ENCODE measurements around the gene RNASE3.
"Not testable (repeated sequence)": the region's sequence is repeated elsewhere in the genome, so short reads cannot be mapped to it uniquely, and the experiment has no call there.

The RNASE3 gene

DNA sequence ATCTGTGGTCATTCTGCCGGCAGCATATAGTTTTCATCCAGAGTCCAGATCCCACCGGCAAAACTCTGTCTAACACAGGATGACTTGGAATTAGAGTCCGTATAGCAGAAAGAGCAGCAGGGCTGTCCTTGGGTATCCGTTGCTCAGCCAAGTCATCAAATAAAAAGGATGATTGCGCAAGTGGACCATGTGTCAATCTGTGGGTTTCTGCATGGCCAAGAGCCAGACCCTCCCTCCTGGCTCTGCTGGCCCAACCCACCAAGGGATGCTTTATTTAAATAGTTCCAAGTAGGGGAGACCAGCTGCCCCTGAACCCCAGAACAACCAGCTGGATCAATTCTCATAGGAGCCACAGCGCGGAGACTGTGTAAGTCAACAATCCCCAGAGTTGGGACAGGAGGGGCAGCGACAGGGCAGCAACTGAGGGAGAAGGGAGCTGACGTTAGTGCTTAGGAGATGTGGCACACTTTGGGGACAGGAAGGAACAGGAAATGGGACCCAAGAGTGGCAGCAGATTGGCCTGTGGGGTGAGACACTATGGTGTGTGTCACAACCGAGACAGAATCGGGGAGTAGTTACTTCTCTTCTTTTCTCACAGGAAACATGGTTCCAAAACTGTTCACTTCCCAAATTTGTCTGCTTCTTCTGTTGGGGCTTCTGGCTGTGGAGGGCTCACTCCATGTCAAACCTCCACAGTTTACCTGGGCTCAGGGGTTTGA, 28.0 kb downstream of the RNASE3 start:
- DNase-seq: not testable (repeated sequence)

DNA sequence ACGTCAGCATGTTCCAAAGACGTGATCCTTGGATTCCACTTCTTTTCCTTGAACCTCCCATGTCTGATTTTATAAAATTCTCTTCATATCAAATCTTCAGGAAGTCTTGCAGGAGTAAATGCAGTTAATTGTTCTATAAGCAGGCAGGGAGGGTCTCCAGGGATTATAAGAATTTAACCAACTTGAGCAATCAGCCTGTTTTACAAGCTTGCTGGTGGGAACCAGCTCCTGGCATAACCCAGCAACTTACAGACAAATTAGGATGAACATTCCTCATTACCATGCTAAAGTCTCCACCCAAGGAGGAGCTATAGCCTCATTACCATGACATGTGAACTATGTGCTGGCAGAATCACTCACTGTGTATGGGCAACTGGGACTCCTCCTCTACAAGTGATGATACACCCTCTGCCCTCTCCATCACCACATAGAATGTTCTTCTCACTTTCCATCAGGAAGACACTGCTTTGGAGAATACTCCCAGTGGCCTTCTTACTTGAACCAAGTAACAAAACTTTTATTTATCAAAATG, 32.6 kb downstream of the RNASE3 start:
- not testable (repeated sequence) for DNase-seq

DNA sequence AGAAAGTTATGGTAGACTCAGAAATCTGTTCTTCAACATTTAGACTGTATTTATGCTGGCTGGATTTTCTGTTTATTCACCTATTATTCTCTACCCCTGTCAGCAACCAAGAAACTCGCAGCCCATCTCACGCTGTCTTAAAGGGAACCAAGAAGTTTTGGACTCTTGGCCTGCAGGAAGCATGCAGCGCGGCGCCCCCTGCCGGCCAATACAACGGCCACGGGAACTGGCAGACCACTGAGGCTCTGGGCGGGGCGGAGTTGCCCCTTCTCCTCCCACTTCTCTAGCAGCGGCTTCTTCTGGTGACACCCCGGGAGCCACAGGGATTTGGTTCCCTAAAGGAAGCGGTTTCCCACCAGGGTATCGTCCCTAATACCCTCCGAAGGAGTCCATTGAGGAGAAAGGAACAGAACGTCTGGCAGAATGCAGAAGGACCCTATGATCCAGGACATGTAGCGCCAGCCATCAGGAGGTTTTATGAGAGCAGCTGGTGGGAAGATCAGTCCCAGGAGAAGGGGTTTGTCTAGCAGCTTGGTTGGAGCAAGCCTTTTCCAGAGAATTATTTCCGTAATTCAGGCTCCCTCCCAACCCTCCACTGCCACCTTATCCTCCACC, 43.1 kb downstream of the RNASE3 start:
- DNase-seq: no peak

DNA sequence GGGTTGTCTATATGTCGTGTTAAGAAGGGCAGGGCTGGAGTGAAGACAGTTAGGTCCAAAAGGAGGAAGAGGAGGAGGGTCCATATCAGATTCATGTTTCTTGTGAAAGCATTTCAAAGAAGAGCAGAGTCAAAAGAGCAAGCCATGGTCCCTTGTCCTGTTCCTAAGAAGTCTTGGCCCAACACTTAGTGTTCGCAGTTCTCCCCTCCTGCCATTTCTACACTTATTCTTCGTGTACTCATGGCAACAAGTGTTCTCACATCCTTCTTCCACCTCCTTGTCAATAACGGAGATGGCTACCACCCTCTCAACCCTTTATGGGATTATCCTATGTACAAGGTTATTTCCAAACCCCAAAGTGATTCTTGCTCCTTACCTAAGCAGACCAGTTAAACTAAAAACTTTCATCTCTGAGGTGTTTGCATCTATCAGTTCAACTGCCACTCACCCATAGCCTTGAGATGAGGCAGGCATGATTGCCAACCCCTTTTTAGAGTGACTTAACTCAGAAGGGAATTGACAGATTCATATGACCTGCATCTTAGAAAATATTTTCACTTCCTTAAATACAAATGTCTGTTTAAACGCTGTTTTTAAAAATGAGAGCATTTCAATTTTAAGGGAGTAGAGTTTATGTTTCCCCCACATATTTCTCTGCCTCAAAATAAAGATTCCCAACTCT, 44.3 kb downstream of the RNASE3 start:
- DNase-seq: no peak

Data from cortex of kidney (tissue), 1 donor.